ENCODE data around the gene IPO4. TPM values are rescaled to one million over a fixed set of nuclear protein-coding genes. Genes with fewer than 3 reads are reported as not detected.

The IPO4 gene
- total and polyA plus RNA-seq, 2 of the 8 experiments (the other 6 are each of a cell fraction or from before 2014, with no cell fraction given): 55.5 to 108 TPM

DNA sequence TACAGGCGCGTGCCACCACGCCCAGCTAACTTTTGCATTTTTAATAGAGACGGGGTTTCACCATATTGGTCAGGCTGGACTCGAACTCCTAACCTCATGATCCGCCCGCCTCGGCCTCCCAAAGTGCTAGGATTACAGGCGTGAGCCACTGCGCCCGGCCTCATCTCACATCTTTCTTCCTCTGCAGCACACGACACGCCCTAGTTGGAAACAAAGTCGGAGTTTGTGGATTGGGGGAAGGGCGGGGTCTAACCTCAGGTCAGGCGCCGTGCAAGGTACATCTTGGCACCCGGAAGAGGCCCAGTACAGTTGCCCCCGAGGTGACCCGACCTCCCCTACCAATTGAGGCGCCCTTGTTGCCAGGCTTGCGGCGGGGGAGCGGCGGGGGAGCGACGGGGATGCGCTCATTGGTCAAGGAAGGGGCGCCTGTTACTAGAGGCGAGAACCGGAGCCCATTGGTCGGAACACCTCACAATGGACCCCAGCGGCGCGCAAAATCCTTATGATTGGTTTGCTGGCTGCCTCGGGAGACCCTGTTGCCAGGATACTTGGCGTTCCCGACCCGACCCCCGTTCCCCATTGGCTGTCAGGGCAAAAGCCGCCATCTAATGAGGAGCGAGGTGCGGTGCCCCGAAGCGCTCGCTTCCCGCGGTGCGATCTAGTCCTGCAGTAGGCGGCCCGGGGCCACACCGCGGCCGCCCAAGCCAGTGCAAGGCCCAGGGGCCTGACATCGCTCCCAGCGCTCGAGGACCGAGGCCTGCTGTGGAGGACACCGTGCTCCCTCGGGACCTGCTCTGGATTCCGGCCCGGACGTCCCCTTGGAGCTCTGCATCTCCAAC lies 17.0 kb downstream of the IPO4 start, which contains the start of gene REC8 (continued):
- TF ChIP-seq EP300 (IDR thresholded peaks at IDR 0.05; ENCODE audit: borderline replicate concordance in 1 of 2, low read depth in 2 of 2, low read length in 2 of 2): peak in 1 of 2 experiments; percentile 69; a peak in 1 of 3 replicates
- TF ChIP-seq KDM4A (IDR thresholded peaks at IDR 0.05; ENCODE audit: low read depth, low read length, severe bottlenecking): peak; percentile 94
- TF ChIP-seq RFX5 (IDR thresholded peaks at IDR 0.05; ENCODE audit: borderline replicate concordance, low read depth, low read length): peak; percentile 75
- TF ChIP-seq SP1 (IDR thresholded peaks at IDR 0.05; ENCODE audit: low read depth, low read length): peak; percentile 79
- no peak for TF ChIP-seq CBX5 (IDR thresholded peaks at IDR 0.05; ENCODE audit: low read depth, low read length)
- no peak for TF ChIP-seq EZH2 (IDR thresholded peaks at IDR 0.05; ENCODE audit: low read depth, low read length, severe bottlenecking)
- no peak for TF ChIP-seq BRCA1 (IDR thresholded peaks at IDR 0.05; ENCODE audit: low read depth, low read length)
- TF ChIP-seq CBX8 (IDR thresholded peaks at IDR 0.05; ENCODE audit: borderline replicate concordance, low read depth, low read length): no peak
- no peak for TF ChIP-seq POU5F1 (IDR thresholded peaks at IDR 0.05; ENCODE audit: low read depth, low read length)
- TF ChIP-seq KDM5A (IDR thresholded peaks at IDR 0.05; ENCODE audit: low read length): no peak
- no peak; the same call in 1 of the 2 replicates for TF ChIP-seq CREB1 (IDR thresholded peaks at IDR 0.05)
- TF ChIP-seq TEAD4 (IDR thresholded peaks at IDR 0.05; ENCODE audit: low read depth, low read length): no peak
- no peak for TF ChIP-seq BACH1 (IDR thresholded peaks at IDR 0.05; ENCODE audit: low read length)
- TF ChIP-seq JUND (IDR thresholded peaks at IDR 0.05; ENCODE audit: low read length): no peak
- no peak for TF ChIP-seq RNF2 (IDR thresholded peaks at IDR 0.05; ENCODE audit: borderline replicate concordance, low read depth, low read length, missing control alignments, poor library complexity, severe bottlenecking)
- no peak for TF ChIP-seq GABPA (IDR thresholded peaks at IDR 0.05; ENCODE audit: borderline replicate concordance, insufficient read depth, low read length)
- peak; percentile 41 for TF ChIP-seq TAF7 (optimal IDR thresholded peaks at IDR 0.05; ENCODE audit: borderline replicate concordance, low read depth, low read length)
- TF ChIP-seq USF2 (IDR thresholded peaks at IDR 0.05; ENCODE audit: low read length): no peak
- TF ChIP-seq, protein P1, sequence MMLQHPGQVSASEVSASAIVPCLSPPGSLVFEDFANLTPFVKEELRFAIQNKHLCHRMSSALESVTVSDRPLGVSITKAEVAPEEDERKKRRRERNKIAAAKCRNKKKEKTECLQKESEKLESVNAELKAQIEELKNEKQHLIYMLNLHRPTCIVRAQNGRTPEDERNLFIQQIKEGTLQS (IDR thresholded peaks at IDR 0.05; ENCODE audit: insufficient read depth, low read depth, low read length): no peak
- TF ChIP-seq NRF1 (IDR thresholded peaks at IDR 0.05; ENCODE audit: low read depth, low read length): no peak
- TF ChIP-seq SIX5 (IDR thresholded peaks at IDR 0.05; ENCODE audit: low read depth, low read length): no peak
- TF ChIP-seq SAP30 (IDR thresholded peaks at IDR 0.05; ENCODE audit: insufficient read depth, insufficient replicate concordance, low read length): no peak

All from H1 (cell line).